ENCODE data around the gene CRABP2. TPM values are rescaled to one million over a fixed set of nuclear protein-coding genes. Genes with fewer than 3 reads are reported as not detected.

The CRABP2 gene
- total RNA-seq, 2 experiments from 2014 or later, result 3.2 to 4.2 TPM

DNA sequence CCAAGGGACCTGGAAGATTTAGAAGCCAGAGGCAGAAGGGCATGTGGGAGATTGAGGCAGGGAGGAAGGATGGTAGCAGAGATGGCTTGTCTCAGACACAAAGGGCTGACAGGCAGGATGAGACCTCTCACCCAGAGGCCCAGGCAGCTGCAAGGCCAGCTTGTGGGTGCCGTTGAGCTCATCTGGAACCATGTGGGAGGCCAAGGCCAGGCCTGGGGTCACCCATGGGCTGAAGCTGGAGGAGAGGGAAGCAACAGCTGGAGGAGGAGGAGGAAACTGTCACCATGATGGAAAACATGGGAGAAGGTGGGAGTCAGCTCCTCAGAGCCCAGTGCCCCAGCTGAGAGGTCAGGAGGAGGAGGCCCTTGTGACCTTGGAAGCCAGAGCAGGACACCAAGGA is 6.4 kb downstream of the CRABP2 start:
- Histone ChIP-seq H3K27me3 (ENCODE audit: control insufficient read depth in 1 of 2, insufficient read depth in 2 of 2, low read length in 2 of 2) (peaks cover 16 to 23% of the 10 kb centered on the region in 2 experiments), H3K4me1 (ENCODE audit: insufficient read depth, low read length) (no peaks in the 10 kb centered on the region), H3K27ac (ENCODE audit: low read depth in 1 of 2, low read length in 2 of 2) (no peak overlapping the region), H3K9me3 (ENCODE audit: control insufficient read depth in 1 of 2, insufficient read depth in 1 of 2, low read length in 2 of 2) (no peaks in the 10 kb centered on the region), H3K36me3 (ENCODE audit: insufficient read depth, low read length) (no peaks in the 10 kb centered on the region), H3K4me3 (ENCODE audit: low read length) (no peak overlapping the region)
- intact Hi-C loops (cut with DNase I, micrococcal nuclease), result no loop called here
- Mint-ChIP-seq H3K27ac (no peak overlapping the region), H3K36me3 (ENCODE audit: low read depth) (no peaks in the 10 kb centered on the region), H3K27me3 (peaks cover 75% of the 10 kb centered on the region), H3K9me3 (no peaks in the 10 kb centered on the region), H3K4me1 (ENCODE audit: low read depth) (peaks cover 3% of the 10 kb centered on the region), H3K4me3 (no peak overlapping the region)
- DNase-seq, result no peak
- ChIA-PET CTCF (no interaction called here), POLR2A (no interaction called here)
- TF ChIP-seq CTCF (IDR thresholded peaks at IDR 0.05), result no peak
- no peak for ATAC-seq (ENCODE audit: poor library complexity)

DNA sequence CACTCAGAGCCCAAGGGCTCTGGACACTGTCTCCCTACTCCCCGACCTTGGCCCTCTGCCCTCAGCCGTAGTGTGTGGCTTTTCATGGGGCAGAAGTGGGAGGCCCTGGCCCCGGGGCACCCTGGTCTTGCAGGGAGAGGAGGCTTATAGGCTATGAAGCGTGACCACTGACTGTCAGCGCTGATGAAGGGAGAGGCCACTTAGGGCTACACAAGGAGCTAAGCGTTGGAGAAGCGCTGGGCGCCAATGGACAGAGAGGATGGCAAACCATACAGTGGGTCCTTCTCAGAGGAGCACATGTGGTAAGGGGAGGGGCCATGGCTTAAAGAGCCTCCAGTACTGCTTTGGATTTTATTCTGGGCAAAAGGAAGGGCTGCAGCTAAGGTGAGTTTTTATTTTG is 7.9 kb downstream of the CRABP2 start:
- H3K27ac ChIP-seq (ENCODE audit: low read depth in 1 of 2, low read length in 2 of 2), result no peak overlapping the region
- peaks cover 19 to 26% of the 10 kb centered on the region in 2 experiments for H3K27me3 ChIP-seq (ENCODE audit: control insufficient read depth in 1 of 2, insufficient read depth in 2 of 2, low read length in 2 of 2)
- Mint-ChIP-seq H3K4me1 (ENCODE audit: low read depth) (peaks cover 11% of the 10 kb centered on the region), H3K27me3 (peaks cover 75% of the 10 kb centered on the region), H3K4me3 (no peak overlapping the region), H3K36me3 (ENCODE audit: low read depth) (no peaks in the 10 kb centered on the region), H3K9me3 (no peaks in the 10 kb centered on the region), H3K27ac (no peak overlapping the region)
- ChIA-PET POLR2A (no interaction called here), CTCF (no interaction called here)
- ATAC-seq (ENCODE audit: poor library complexity), result no peak
- peaks cover 0 to 6% of the 10 kb centered on the region in 2 experiments for H3K9me3 ChIP-seq (ENCODE audit: control insufficient read depth in 1 of 2, insufficient read depth in 1 of 2, low read length in 2 of 2)
- intact Hi-C loops (cut with DNase I, micrococcal nuclease), result no loop called here
- H3K36me3 ChIP-seq (ENCODE audit: insufficient read depth, low read length), result no peaks in the 10 kb centered on the region
- no peak for TF ChIP-seq CTCF (IDR thresholded peaks at IDR 0.05)
- no peak for DNase-seq
- H3K4me3 ChIP-seq (ENCODE audit: low read length), result no peak overlapping the region
- H3K4me1 ChIP-seq (ENCODE audit: insufficient read depth, low read length), result peaks cover 9% of the 10 kb centered on the region

DNA sequence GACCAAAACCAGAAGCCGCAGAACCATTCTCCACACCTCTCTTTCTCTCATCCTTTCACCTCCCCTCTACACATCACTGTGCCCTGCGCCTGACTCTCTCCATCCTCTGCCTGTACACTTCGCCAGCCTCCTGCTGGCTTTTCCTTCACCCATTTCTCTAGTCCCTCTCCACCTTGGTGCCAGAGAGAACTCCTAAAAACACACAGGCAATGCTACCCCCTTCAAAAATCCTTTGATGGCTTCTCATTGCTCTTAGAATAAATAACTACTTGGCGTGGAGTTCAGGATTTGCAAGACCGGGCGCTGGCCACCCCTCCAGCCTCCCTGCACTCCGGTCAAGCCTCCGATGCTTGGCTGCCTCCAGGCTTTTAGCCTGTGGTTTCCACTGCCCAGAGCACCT is 8.6 kb downstream of the CRABP2 start:
- peaks cover 78% of the 10 kb centered on the region for H3K27me3 Mint-ChIP-seq
- Histone ChIP-seq H3K27me3 (ENCODE audit: control insufficient read depth in 1 of 2, insufficient read depth in 2 of 2, low read length in 2 of 2) (peaks cover 27 to 33% of the 10 kb centered on the region in 2 experiments), H3K4me3 (ENCODE audit: low read length) (no peak overlapping the region), H3K4me1 (ENCODE audit: insufficient read depth, low read length) (peaks cover 13% of the 10 kb centered on the region), H3K9me3 (ENCODE audit: control insufficient read depth in 1 of 2, insufficient read depth in 1 of 2, low read length in 2 of 2) (peaks cover 0 to 8% of the 10 kb centered on the region in 2 experiments), H3K36me3 (ENCODE audit: insufficient read depth, low read length) (no peaks in the 10 kb centered on the region), H3K27ac (ENCODE audit: low read depth in 1 of 2, low read length in 2 of 2) (no peak overlapping the region)
- no peaks in the 10 kb centered on the region for H3K9me3 Mint-ChIP-seq
- H3K4me3 Mint-ChIP-seq, result no peak overlapping the region
- CTCF ChIA-PET, result interaction anchor here (1.5 kb wide), 1 partner anchor 29 kb away, joined by 5 read pairs; no protein-coding TSS in a partner anchor
- intact Hi-C loops (cut with DNase I, micrococcal nuclease), result no loop called here
- H3K36me3 Mint-ChIP-seq (ENCODE audit: low read depth), result no peaks in the 10 kb centered on the region
- no peak for DNase-seq
- no peak for ATAC-seq (ENCODE audit: poor library complexity)
- TF ChIP-seq CTCF (IDR thresholded peaks at IDR 0.05), result no peak
- peaks cover 18% of the 10 kb centered on the region for H3K4me1 Mint-ChIP-seq (ENCODE audit: low read depth)
- H3K27ac Mint-ChIP-seq, result no peak overlapping the region
- POLR2A ChIA-PET, result no interaction called here
